HG02759 (cell line): ENCODE data around the gene CGGBP1.
"Not testable (repeated sequence)": the region's sequence is repeated elsewhere in the genome, so short reads cannot be mapped to it uniquely, and the experiment has no call there.

Experiments
- ATAC-seq: cut with Tn5 transposase; IDR thresholded peaks from one replicate; pipeline ENCODE4 v1.9.1; 2021; ENCODE audit warnings: mild to moderate bottlenecking, moderate library complexity; ENCODE audit not compliant: unreplicated experiment

CGGBP1 gene

GRCh38 chr3:88034491-88035275 lies 24.1 kb downstream of the CGGBP1 start:
- no peak for ATAC-seq

- ATAC-seq: no peak
Measured at GRCh38 chr3:88033808-88034207, 25.0 kb downstream of the CGGBP1 start.

- no peak for ATAC-seq
Measured at GRCh38 chr3:88033079-88033478, 25.7 kb downstream of the CGGBP1 start.

GRCh38 chr3:88032245-88032644 lies 26.6 kb downstream of the CGGBP1 start:
- peak; percentile 33 for ATAC-seq

GRCh38 chr3:88031642-88032077 lies 27.1 kb downstream of the CGGBP1 start:
- peak; percentile 87 for ATAC-seq

- no peak for ATAC-seq
Measured at GRCh38 chr3:88030210-88030609, 28.6 kb downstream of the CGGBP1 start.

- ATAC-seq: no peak
Measured at GRCh38 chr3:88028876-88029275, 29.9 kb downstream of the CGGBP1 start.

GRCh38 chr3:88025001-88025552 lies 33.7 kb downstream of the CGGBP1 start:
- ATAC-seq: no peak

- ATAC-seq: peak; percentile 94
Measured at GRCh38 chr3:88019024-88019423, 39.8 kb downstream of the CGGBP1 start.

GRCh38 chr3:88015656-88016055 lies 43.1 kb downstream of the CGGBP1 start:
- not testable (repeated sequence) for ATAC-seq

- ATAC-seq: no peak
Measured at GRCh38 chr3:88013592-88013991, 45.2 kb downstream of the CGGBP1 start.

GRCh38 chr3:88010810-88011209 lies 48.0 kb downstream of the CGGBP1 start:
- no peak for ATAC-seq

GRCh38 chr3:88009066-88009465 lies 49.7 kb downstream of the CGGBP1 start:
- no peak for ATAC-seq

- peak; percentile 38 for ATAC-seq
Measured at GRCh38 chr3:88005066-88005465, 53.7 kb downstream of the CGGBP1 start.

- peak; percentile 42 for ATAC-seq
Measured at GRCh38 chr3:88003115-88003755, 55.6 kb downstream of the CGGBP1 start.

- no peak for ATAC-seq
Measured at GRCh38 chr3:88002448-88002847, 56.4 kb downstream of the CGGBP1 start.
